H1 (cell line): ENCODE measurements around the gene DENND2C. TPM values are rescaled to one million over a fixed set of nuclear protein-coding genes. Genes with fewer than 3 reads are reported as not detected.

Experiments
- CTCF ChIA-PET: fragments of 300-600 bp; sonication (Branson Sonifier 250); formaldehyde crosslinking; loops from one replicate; lab custom pipeline; 2021; ENCODE audit not compliant: partially characterized antibody; lab: Charles Lee
- POLR2A ChIA-PET: fragments of 300-600 bp; sonication (Branson Sonifier 250); formaldehyde crosslinking; loops from one replicate; lab custom pipeline; 2021; ENCODE audit warnings: inconsistent platforms; ENCODE audit not compliant: partially characterized antibody; lab: Charles Lee
- DNase-seq, 2 experiments: peaks; one replicate each; pipeline versions ENCODE4 v3.0.0 to v3.0.0-alpha.2; 2010 to 2022; ENCODE audit warnings: low spot score in 2 of 2, low read depth in 1 of 2, mixed read lengths in 1 of 2
- FAIRE-seq: peaks from 2 replicates; lab custom pipeline; 2011; peaks lifted over from hg19 to GRCh38; lab: Jason Lieb, UNC
- H2AFZ ChIP-seq: 2 replicates; pipeline ENCODE4 v1.8.1; 2012; ENCODE audit warnings: low read length, inconsistent platforms
- H2AK5ac ChIP-seq: 2 replicates; pipeline ENCODE4 v1.6.1; 2013; ENCODE audit warnings: low read depth, low read length
- H2BK120ac ChIP-seq: replicated peaks from 2 replicates; pipeline ENCODE3; 2013; ENCODE audit warnings: low read depth, low read length, inconsistent platforms
- H2BK12ac ChIP-seq: 2 replicates; pipeline ENCODE4 v1.6.1; 2013; ENCODE audit warnings: low read depth, low read length
- H2BK15ac ChIP-seq: 2 replicates; pipeline ENCODE4 v1.6.1; 2013; ENCODE audit warnings: low read length
- H2BK20ac ChIP-seq: 2 replicates; pipeline ENCODE4 v1.6.1; 2013; ENCODE audit warnings: low read length
- H2BK5ac ChIP-seq: 2 replicates; pipeline ENCODE4 v1.6.1; 2013; ENCODE audit warnings: low read depth, low read length
- H3K14ac ChIP-seq: 2 replicates; pipeline ENCODE4 v1.6.1; 2013; ENCODE audit warnings: inconsistent platforms; ENCODE audit not compliant: insufficient read length
- H3K18ac ChIP-seq: 2 replicates; pipeline ENCODE4 v1.6.1; 2013; ENCODE audit warnings: low read length; ENCODE audit errors: extremely low read depth
- H3K23ac ChIP-seq: 2 replicates; pipeline ENCODE4 v1.6.1; 2013; ENCODE audit warnings: inconsistent platforms; ENCODE audit not compliant: insufficient read length
- H3K23me2 ChIP-seq: 2 replicates; pipeline ENCODE4 v1.6.1; 2013; ENCODE audit warnings: low read depth, low read length
- H3K27ac ChIP-seq: 2 replicates; pipeline ENCODE4 v1.6.1; 2011; ENCODE audit warnings: low read depth, low read length, inconsistent platforms
- H3K27me3 ChIP-seq, 4 experiments: replicated peaks in 1 of 4; 1 replicate in 1 of 4; 2 replicates in 3 of 4; pipeline versions ENCODE4 v1.6.1 to v1.8.1; 2011 to 2013; ENCODE audit warnings: low read length in 3 of 4, mild to moderate bottlenecking in 3 of 4, inconsistent platforms in 2 of 4, mixed read lengths in 2 of 4, moderate library complexity in 1 of 4; ENCODE audit not compliant: control insufficient read depth in 3 of 4, insufficient read depth in 3 of 4; ENCODE audit errors: extremely low read depth in 1 of 4
- H3K36me3 ChIP-seq, 4 experiments: 2 replicates each; pipeline versions ENCODE4 v1.6.1 to v1.8.1; 2011 to 2013; ENCODE audit warnings: mild to moderate bottlenecking in 4 of 4, low read length in 3 of 4, moderate library complexity in 2 of 4, control low read depth in 1 of 4, inconsistent platforms in 1 of 4; ENCODE audit not compliant: insufficient read depth in 4 of 4, control insufficient read depth in 2 of 4
- H3K4ac ChIP-seq: replicated peaks from 2 replicates; pipeline ENCODE3; 2013; ENCODE audit warnings: low read length, low read depth, mixed read lengths, inconsistent platforms; ENCODE audit not compliant: insufficient read length
- H3K4me1 ChIP-seq, 4 experiments: replicated peaks in 1 of 4; 1 replicate in 1 of 4; 2 replicates in 3 of 4; pipeline versions ENCODE4 v1.6.1 to v1.8.1; 2011 to 2013; ENCODE audit warnings: low read length in 3 of 4, inconsistent platforms in 2 of 4, mixed read lengths in 1 of 4; ENCODE audit not compliant: insufficient read depth in 4 of 4, control insufficient read depth in 3 of 4
- H3K4me2 ChIP-seq, 2 experiments: 2 replicates each; pipeline versions ENCODE4 v1.6.1 to v1.8.1; 2011 to 2013; ENCODE audit warnings: low read depth in 2 of 2, low read length in 2 of 2, control low read depth in 1 of 2, inconsistent platforms in 1 of 2, mild to moderate bottlenecking in 1 of 2; ENCODE audit not compliant: insufficient read depth in 1 of 2
- H3K4me3 ChIP-seq, 4 experiments: fragments of 200-600, 300-600 bp in 1 of 4; sonication (generic), shearing (Covaris generic), sonication (Bioruptor Twin) in 1 of 4; 2 replicates each; pipeline versions ENCODE4 v1.5.1 to v1.8.1; 2011 to 2016; ENCODE audit warnings: low read length in 4 of 4, low read depth in 3 of 4, control low read depth in 2 of 4, inconsistent platforms in 2 of 4, mild to moderate bottlenecking in 2 of 4, mixed read lengths in 1 of 4, moderate library complexity in 1 of 4; ENCODE audit not compliant: insufficient read depth in 2 of 4; ENCODE audit errors: extremely low read depth in 1 of 4
- H3K56ac ChIP-seq: replicated peaks from 2 replicates; pipeline ENCODE3; 2013; ENCODE audit warnings: low read depth, mild to moderate bottlenecking, mixed read lengths, low read length, inconsistent platforms; ENCODE audit not compliant: insufficient read length
- H3K79me1 ChIP-seq: 2 replicates; pipeline ENCODE4 v1.6.1; 2013; ENCODE audit warnings: low read depth, low read length, control low read depth
- H3K79me2 ChIP-seq, 2 experiments: 2 replicates each; pipeline versions ENCODE4 v1.6.1 to v1.8.1; 2012 to 2013; ENCODE audit warnings: low read length in 2 of 2, mild to moderate bottlenecking in 2 of 2, inconsistent platforms in 1 of 2; ENCODE audit not compliant: insufficient read depth in 2 of 2, control insufficient read depth in 1 of 2
- H3K9ac ChIP-seq, 4 experiments: replicated peaks in 1 of 4; 1 replicate in 1 of 4; 2 replicates in 3 of 4; pipeline versions ENCODE4 v1.6.1 to v1.8.1; 2011 to 2013; ENCODE audit warnings: low read depth in 3 of 4, low read length in 3 of 4, control low read depth in 2 of 4, mild to moderate bottlenecking in 2 of 4, moderate library complexity in 2 of 4, inconsistent platforms in 1 of 4; ENCODE audit errors: extremely low read depth in 1 of 4
- H3K9me3 ChIP-seq, 2 experiments: 2 replicates each; pipeline versions ENCODE4 v1.6.1 to v1.8.1; 2012 to 2013; ENCODE audit warnings: mild to moderate bottlenecking in 2 of 2, moderate library complexity in 2 of 2, control low read depth in 1 of 2, inconsistent platforms in 1 of 2, low read depth in 1 of 2, low read length in 1 of 2, mixed read lengths in 1 of 2; ENCODE audit not compliant: insufficient read depth in 2 of 2
- H4K20me1 ChIP-seq, 2 experiments: replicated peaks in 1 of 2; 2 replicates each; pipeline versions ENCODE3 to v1.8.1; 2011 to 2013; ENCODE audit warnings: inconsistent platforms in 2 of 2, low read length in 2 of 2, mild to moderate bottlenecking in 1 of 2; ENCODE audit not compliant: insufficient read depth in 2 of 2, control insufficient read depth in 1 of 2
- H4K5ac ChIP-seq: 2 replicates; pipeline ENCODE4 v1.6.1; 2013; ENCODE audit warnings: low read length, low read depth, mixed read lengths, inconsistent platforms; ENCODE audit not compliant: insufficient read length
- H4K8ac ChIP-seq: 2 replicates; pipeline ENCODE4 v1.8.0; 2013; ENCODE audit warnings: mild to moderate bottlenecking, moderate library complexity, low read length, inconsistent platforms; ENCODE audit not compliant: insufficient read depth; ENCODE audit errors: extremely low read depth
- H4K91ac ChIP-seq: replicated peaks from 2 replicates; pipeline ENCODE3; 2013; ENCODE audit warnings: low read length, mixed read lengths, inconsistent platforms; ENCODE audit not compliant: insufficient read length
- ASH2L ChIP-seq: fragments of 200-600, 300-600 bp; sonication (generic); IDR thresholded peaks from one replicate; pipeline ENCODE4 v1.7.1; 2017; ENCODE audit warnings: low read length
- CEBPB ChIP-seq: IDR thresholded peaks from 2 replicates; pipeline ENCODE4 v1.6.1; 2012; ENCODE audit warnings: low read depth, low read length
- KDM5A ChIP-seq: fragments of 200-600 bp; IDR thresholded peaks from 2 replicates; pipeline ENCODE4 v1.7.1; 2012; ENCODE audit warnings: mild to moderate bottlenecking, low read length, inconsistent platforms, mixed read lengths
- NANOG ChIP-seq: IDR thresholded peaks from 2 replicates; pipeline ENCODE4 v1.6.1; 2011; ENCODE audit warnings: low read length, low read depth, mild to moderate bottlenecking, inconsistent platforms; ENCODE audit not compliant: insufficient read depth, poor library complexity, severe bottlenecking
- NRF1 ChIP-seq: IDR thresholded peaks from 2 replicates; pipeline ENCODE4 v1.6.1; 2011; ENCODE audit warnings: mild to moderate bottlenecking, low read depth, low read length, improper control_type of control experiment
- POU5F1 ChIP-seq: IDR thresholded peaks from 2 replicates; pipeline ENCODE4 v1.6.1; 2011; ENCODE audit warnings: low read depth, mild to moderate bottlenecking, low read length, moderate library complexity
- RAD21 ChIP-seq, 2 experiments: IDR thresholded peaks in 1 of 2; conservative IDR thresholded peaks in 1 of 2; 2 replicates each; pipeline ENCODE4 v1.6.1; 2011; ENCODE audit warnings: low read depth in 2 of 2, low read length in 2 of 2, improper control_type of control experiment in 1 of 2, inconsistent platforms in 1 of 2, mild to moderate bottlenecking in 1 of 2, moderate library complexity in 1 of 2
- SP1 ChIP-seq: IDR thresholded peaks from 2 replicates; pipeline ENCODE4 v1.6.1; 2011; ENCODE audit warnings: low read depth, low read length
- TAF1 ChIP-seq: IDR thresholded peaks from 2 replicates; pipeline ENCODE4 v1.6.1; 2011; ENCODE audit warnings: mild to moderate bottlenecking, low read depth, low read length
- WGBS, 2 experiments: shearing (Covaris generic) in 1 of 2; methylation state at CpG; one replicate each; pipeline versions ENCODE4 v1.1.6 to v1.1.7; 2013 to 2015; ENCODE audit warnings: low lambda C conversion rate in 2 of 2, mixed read lengths in 2 of 2, inconsistent platforms in 1 of 2, low coverage in 1 of 2, missing lambda C conversion rate in 1 of 2; ENCODE audit not compliant: insufficient replicate concordance in 2 of 2, insufficient coverage in 1 of 2, insufficient read length in 1 of 2; ENCODE audit errors: extremely low coverage in 1 of 2, missing lambda C conversion rate in 1 of 2; 5-methylcytosine and 5-hydroxymethylcytosine counted together
- polyA plus RNA-seq, 7 experiments: library from polyadenylated mRNA; depleted of rRNA in 3 of 7; stranded (reverse) in 5 of 7; unstranded in 2 of 7; fragments of >200 nt in 5 of 7; fragments of 200-250 nt in 2 of 7; gene quantifications; 1 replicate in 5 of 7; 2 replicates in 1 of 7; 4 replicates in 1 of 7; pipeline versions ENCODE4 v1.2.1 to v1.2.3, GENCODE V29; 2011 to 2013; ENCODE audit warnings: missing spikeins in 2 of 7, mixed read lengths in 2 of 7
- total RNA-seq: library from RNA; stranded (reverse); fragmentation: NEBNext Ultra II Directional; extraction: Animal tissue kit (Norgen Biotek cat#: 25700); gene quantifications from 2 replicates; pipeline ENCODE4 v1.2.1, GENCODE V29; 2021
- TF ChIP-seq, protein P1 (sequence below), 3 experiments: IDR thresholded peaks; 1 replicate in 2 of 3; 2 replicates in 1 of 3; pipeline versions ENCODE4 v1.5.1 to v1.6.1; 2011; ENCODE audit warnings: low read length in 3 of 3, mild to moderate bottlenecking in 3 of 3, inconsistent platforms in 2 of 3, low read depth in 1 of 3, moderate library complexity in 1 of 3; ENCODE audit not compliant: insufficient read depth in 1 of 3; ENCODE audit errors: control extremely low read depth in 1 of 3

The DENND2C gene
- total and polyA plus RNA-seq, 2 of the 8 experiments (the other 6 are each of a cell fraction or from before 2014, with no cell fraction given): 1.8 to 5.5 TPM

DNA sequence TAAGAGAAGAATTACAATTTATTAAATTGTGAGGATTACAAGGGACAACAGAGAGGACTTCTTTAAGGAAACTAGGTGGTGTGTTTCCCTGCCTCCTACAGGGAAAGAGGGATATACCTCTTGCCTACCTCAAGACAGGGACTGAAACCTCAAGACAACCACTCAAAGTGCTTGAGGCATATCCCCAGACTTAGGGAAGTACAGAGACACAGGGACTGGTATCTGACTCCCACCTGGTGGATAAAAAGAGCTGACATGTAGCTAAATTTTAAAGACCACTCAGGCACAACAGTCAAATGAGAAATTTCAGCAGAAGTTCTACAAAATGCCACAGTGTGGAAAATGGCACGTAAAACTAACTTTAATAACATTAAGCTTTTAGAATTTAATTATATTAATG is 21.3 kb downstream of the DENND2C start:
- H3K27me3 ChIP-seq: no peaks in the 10 kb centered on the region
- no peak overlapping the region for H2BK120ac ChIP-seq
- H3K4me2 ChIP-seq: no peak overlapping the region
- no peaks in the 10 kb centered on the region for H3K79me2 ChIP-seq
- no peak overlapping the region for H2BK20ac ChIP-seq
- H3K36me3 ChIP-seq: no peaks in the 10 kb centered on the region
- H3K4me3 ChIP-seq: no peak overlapping the region
- no peaks in the 10 kb centered on the region for H3K23me2 ChIP-seq
- CTCF ChIA-PET: interaction anchor here (0.5 to 0.6 kb wide), 2 partner anchors 26 to 671 kb away, joined by 3 read pairs; no protein-coding TSS in a partner anchor
- H2BK15ac ChIP-seq: no peak overlapping the region
- no peak overlapping the region for H3K4ac ChIP-seq
- no peaks in the 10 kb centered on the region for H3K79me1 ChIP-seq
- H2AFZ ChIP-seq: no peak overlapping the region
- no peak overlapping the region for H3K18ac ChIP-seq
- no peak overlapping the region for H3K14ac ChIP-seq
- H3K9me3 ChIP-seq: no peaks in the 10 kb centered on the region
- no peaks in the 10 kb centered on the region for H4K20me1 ChIP-seq
- TF ChIP-seq POU5F1 (no peak), NRF1 (no peak), CEBPB (no peak), ASH2L (no peak), TAF1 (no peak), RAD21 (IDR thresholded peaks at IDR 0.05 in 1 of 2, conservative IDR thresholded peaks at IDR 0.05 in 1 of 2; ENCODE audit: low read depth in 2 of 2, low read length in 2 of 2) (peak; percentile 29 to 43; a peak in 3 of 4 replicates), KDM5A (no peak), SP1 (no peak), NANOG (no peak)
- TF ChIP-seq, protein P1, sequence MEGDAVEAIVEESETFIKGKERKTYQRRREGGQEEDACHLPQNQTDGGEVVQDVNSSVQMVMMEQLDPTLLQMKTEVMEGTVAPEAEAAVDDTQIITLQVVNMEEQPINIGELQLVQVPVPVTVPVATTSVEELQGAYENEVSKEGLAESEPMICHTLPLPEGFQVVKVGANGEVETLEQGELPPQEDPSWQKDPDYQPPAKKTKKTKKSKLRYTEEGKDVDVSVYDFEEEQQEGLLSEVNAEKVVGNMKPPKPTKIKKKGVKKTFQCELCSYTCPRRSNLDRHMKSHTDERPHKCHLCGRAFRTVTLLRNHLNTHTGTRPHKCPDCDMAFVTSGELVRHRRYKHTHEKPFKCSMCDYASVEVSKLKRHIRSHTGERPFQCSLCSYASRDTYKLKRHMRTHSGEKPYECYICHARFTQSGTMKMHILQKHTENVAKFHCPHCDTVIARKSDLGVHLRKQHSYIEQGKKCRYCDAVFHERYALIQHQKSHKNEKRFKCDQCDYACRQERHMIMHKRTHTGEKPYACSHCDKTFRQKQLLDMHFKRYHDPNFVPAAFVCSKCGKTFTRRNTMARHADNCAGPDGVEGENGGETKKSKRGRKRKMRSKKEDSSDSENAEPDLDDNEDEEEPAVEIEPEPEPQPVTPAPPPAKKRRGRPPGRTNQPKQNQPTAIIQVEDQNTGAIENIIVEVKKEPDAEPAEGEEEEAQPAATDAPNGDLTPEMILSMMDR (IDR thresholded peaks at IDR 0.05; ENCODE audit: control extremely low read depth in 1 of 3, insufficient read depth in 1 of 3, low read depth in 1 of 3, low read length in 3 of 3): peak in 2 of 3 experiments; percentile 7 to 11; a peak in 1 of 4 replicates
- H2BK5ac ChIP-seq: no peak overlapping the region
- no peak overlapping the region for H3K9ac ChIP-seq
- no peak overlapping the region for H4K8ac ChIP-seq
- H3K4me1 ChIP-seq: no peaks in the 10 kb centered on the region
- FAIRE-seq (no peak), DNase-seq (no peak)
- no peak overlapping the region for H4K91ac ChIP-seq
- H3K56ac ChIP-seq: no peak overlapping the region
- no peak overlapping the region for H3K23ac ChIP-seq
- 89% methylated on average over 1 of the region's 1 CpG; no CpG with 5 or more reads in 1 of the 2 experiments for WGBS, 2 experiments
- POLR2A ChIA-PET: interaction anchor here (0.7 kb wide), 1 partner anchor 21 kb away, joined by 4 read pairs; no protein-coding TSS in a partner anchor
- no peak overlapping the region for H2BK12ac ChIP-seq
- no peak overlapping the region for H3K27ac ChIP-seq
- no peak overlapping the region for H4K5ac ChIP-seq
- H2AK5ac ChIP-seq: no peak overlapping the region
